ENCODE results near the gene PLA2G4D.

The PLA2G4D gene

GRCh38 chr15:42048080-42048820, 46.1 kb downstream of the PLA2G4D start:
- no peaks in the 10 kb centered on the region for H4K20me1 ChIP-seq (ENCODE audit: insufficient read depth, low read length)
- ATAC-seq (ENCODE audit: insufficient read depth, low read depth): no peak
- no peaks in the 10 kb centered on the region for H3K79me2 ChIP-seq (ENCODE audit: insufficient read depth, low read length)
- DNase-seq: no peak
- TF ChIP-seq EZH2 (IDR thresholded peaks at IDR 0.05; ENCODE audit: borderline replicate concordance, low read depth, low read length, severe bottlenecking): no peak
- TF ChIP-seq, protein P1, sequence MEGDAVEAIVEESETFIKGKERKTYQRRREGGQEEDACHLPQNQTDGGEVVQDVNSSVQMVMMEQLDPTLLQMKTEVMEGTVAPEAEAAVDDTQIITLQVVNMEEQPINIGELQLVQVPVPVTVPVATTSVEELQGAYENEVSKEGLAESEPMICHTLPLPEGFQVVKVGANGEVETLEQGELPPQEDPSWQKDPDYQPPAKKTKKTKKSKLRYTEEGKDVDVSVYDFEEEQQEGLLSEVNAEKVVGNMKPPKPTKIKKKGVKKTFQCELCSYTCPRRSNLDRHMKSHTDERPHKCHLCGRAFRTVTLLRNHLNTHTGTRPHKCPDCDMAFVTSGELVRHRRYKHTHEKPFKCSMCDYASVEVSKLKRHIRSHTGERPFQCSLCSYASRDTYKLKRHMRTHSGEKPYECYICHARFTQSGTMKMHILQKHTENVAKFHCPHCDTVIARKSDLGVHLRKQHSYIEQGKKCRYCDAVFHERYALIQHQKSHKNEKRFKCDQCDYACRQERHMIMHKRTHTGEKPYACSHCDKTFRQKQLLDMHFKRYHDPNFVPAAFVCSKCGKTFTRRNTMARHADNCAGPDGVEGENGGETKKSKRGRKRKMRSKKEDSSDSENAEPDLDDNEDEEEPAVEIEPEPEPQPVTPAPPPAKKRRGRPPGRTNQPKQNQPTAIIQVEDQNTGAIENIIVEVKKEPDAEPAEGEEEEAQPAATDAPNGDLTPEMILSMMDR (IDR thresholded peaks at IDR 0.05; ENCODE audit: borderline replicate concordance, extremely low read depth, low read length, poor library complexity, severe bottlenecking): no peak
- H3K27me3 ChIP-seq (ENCODE audit: insufficient read depth, low read length, poor library complexity): no peaks in the 10 kb centered on the region
- no peak overlapping the region for H3K27ac ChIP-seq (ENCODE audit: low read length)
- no peak overlapping the region for H3K4me3 ChIP-seq (ENCODE audit: low read depth in 1 of 2, low read length in 2 of 2)
- H3K4me2 ChIP-seq (ENCODE audit: insufficient read depth, low read length): no peak overlapping the region
- H2AFZ ChIP-seq (ENCODE audit: low read depth, low read length): no peak overlapping the region
- no peaks in the 10 kb centered on the region for H3K4me1 ChIP-seq (ENCODE audit: insufficient read depth, low read length)
- H3K9me3 ChIP-seq (ENCODE audit: insufficient read depth, low read length, severe bottlenecking): no peaks in the 10 kb centered on the region
- H3K9ac ChIP-seq (ENCODE audit: low read depth, low read length): no peak overlapping the region
- no peaks in the 10 kb centered on the region for H3K36me3 ChIP-seq (ENCODE audit: insufficient read depth, low read length)

DNA sequence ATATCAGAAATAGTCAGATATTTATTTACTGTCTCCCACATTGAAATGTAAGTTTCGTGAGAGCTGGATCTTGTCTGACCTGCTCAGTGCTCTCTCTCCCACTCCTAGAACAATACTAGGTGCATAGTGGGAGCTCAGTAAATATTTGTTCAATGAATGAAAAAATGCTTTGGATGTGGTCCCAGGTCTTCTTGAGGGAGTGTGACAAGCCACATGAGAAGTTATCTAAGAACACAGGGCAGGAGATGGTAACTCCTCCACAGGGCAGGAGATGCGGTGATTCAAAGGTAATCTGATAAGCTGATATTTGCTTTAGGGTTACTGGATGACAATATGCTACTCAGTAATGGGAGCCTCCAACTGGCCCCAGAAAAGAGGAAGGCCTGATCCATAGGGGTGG, 47.8 kb downstream of the PLA2G4D start:
- Histone ChIP-seq H3K36me3 (ENCODE audit: insufficient read depth, low read length) (no peaks in the 10 kb centered on the region), H2AFZ (ENCODE audit: low read depth, low read length) (no peak overlapping the region), H3K27me3 (ENCODE audit: insufficient read depth, low read length, poor library complexity) (no peaks in the 10 kb centered on the region), H3K27ac (ENCODE audit: low read length) (no peak overlapping the region), H4K20me1 (ENCODE audit: insufficient read depth, low read length) (no peaks in the 10 kb centered on the region), H3K4me2 (ENCODE audit: insufficient read depth, low read length) (no peak overlapping the region), H3K79me2 (ENCODE audit: insufficient read depth, low read length) (no peaks in the 10 kb centered on the region), H3K9me3 (ENCODE audit: insufficient read depth, low read length, severe bottlenecking) (no peaks in the 10 kb centered on the region), H3K4me1 (ENCODE audit: insufficient read depth, low read length) (no peaks in the 10 kb centered on the region), H3K9ac (ENCODE audit: low read depth, low read length) (no peak overlapping the region), H3K4me3 (ENCODE audit: low read depth in 1 of 2, low read length in 2 of 2) (no peak overlapping the region)
- no peak for DNase-seq
- ATAC-seq (ENCODE audit: insufficient read depth, low read depth): no peak
- TF ChIP-seq EZH2 (IDR thresholded peaks at IDR 0.05; ENCODE audit: borderline replicate concordance, low read depth, low read length, severe bottlenecking): no peak
- TF ChIP-seq, protein P1 (IDR thresholded peaks at IDR 0.05; ENCODE audit: borderline replicate concordance, extremely low read depth, low read length, poor library complexity, severe bottlenecking): no peak

DNA sequence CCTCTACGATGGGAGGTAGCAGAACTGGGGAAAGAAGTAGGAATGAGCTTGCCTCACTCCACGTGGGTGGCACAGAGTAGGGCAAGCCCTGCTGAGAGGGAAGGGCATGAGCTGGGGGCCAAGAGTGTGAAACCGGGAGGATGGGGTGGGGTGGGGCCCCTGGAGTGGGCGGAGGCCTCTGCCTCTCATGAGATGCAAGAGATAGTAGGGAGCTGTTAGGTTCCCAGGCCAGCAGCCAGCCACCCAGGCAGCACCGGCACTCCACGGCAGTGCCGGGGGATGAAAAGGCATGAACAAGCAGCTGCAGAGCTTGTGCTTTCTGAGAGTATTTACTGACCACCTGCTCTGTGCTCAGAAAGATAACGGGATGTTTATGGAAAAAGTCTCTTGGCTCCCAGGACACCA, 49.1 kb downstream of the PLA2G4D start:
- H3K36me3 ChIP-seq (ENCODE audit: insufficient read depth, low read length): no peaks in the 10 kb centered on the region
- no peak for ATAC-seq (ENCODE audit: insufficient read depth, low read depth)
- no peak for DNase-seq
- H3K27ac ChIP-seq (ENCODE audit: low read length): no peak overlapping the region
- no peaks in the 10 kb centered on the region for H4K20me1 ChIP-seq (ENCODE audit: insufficient read depth, low read length)
- no peaks in the 10 kb centered on the region for H3K9me3 ChIP-seq (ENCODE audit: insufficient read depth, low read length, severe bottlenecking)
- H3K9ac ChIP-seq (ENCODE audit: low read depth, low read length): no peak overlapping the region
- TF ChIP-seq EZH2 (IDR thresholded peaks at IDR 0.05; ENCODE audit: borderline replicate concordance, low read depth, low read length, severe bottlenecking): no peak
- TF ChIP-seq, protein P1 (IDR thresholded peaks at IDR 0.05; ENCODE audit: borderline replicate concordance, extremely low read depth, low read length, poor library complexity, severe bottlenecking): no peak
- no peak overlapping the region for H2AFZ ChIP-seq (ENCODE audit: low read depth, low read length)
- no peaks in the 10 kb centered on the region for H3K79me2 ChIP-seq (ENCODE audit: insufficient read depth, low read length)
- H3K27me3 ChIP-seq (ENCODE audit: insufficient read depth, low read length, poor library complexity): no peaks in the 10 kb centered on the region
- no peaks in the 10 kb centered on the region for H3K4me1 ChIP-seq (ENCODE audit: insufficient read depth, low read length)
- no peak overlapping the region for H3K4me3 ChIP-seq (ENCODE audit: low read depth in 1 of 2, low read length in 2 of 2)
- no peak overlapping the region for H3K4me2 ChIP-seq (ENCODE audit: insufficient read depth, low read length)

Data from DND-41 (cell line).